Ureter (tissue), 1 donor: ENCODE measurements around the gene RNF34. TPM values are rescaled to one million over a fixed set of nuclear protein-coding genes. Genes with fewer than 3 reads are reported as not detected.

Source experiments
- DNase-seq: peaks from one replicate; pipeline ENCODE4 v3.0.0-alpha.2; 2020; ENCODE audit warnings: low spot score
- total RNA-seq: library from RNA; stranded (reverse); gene quantifications from one replicate; pipeline ENCODE4 v1.2.4, GENCODE V29; 2023
- donor health status: DM: yes; HTN: yes; CAD: no.

Gene RNF34
- total RNA-seq, 1 donor from 2014 or later: 63.9 TPM

- no peak for DNase-seq
Measured at GRCh38 chr12:121390856-121391255, 9.1 kb upstream of the RNF34 start.

GRCh38 chr12:121391619-121392324 is 8.1 kb upstream of the RNF34 start:
- no peak for DNase-seq

GRCh38 chr12:121392325-121392716 is 7.6 kb upstream of the RNF34 start:
- DNase-seq: no peak

GRCh38 chr12:121397521-121397920 is 2.4 kb upstream of the RNF34 start:
- DNase-seq: no peak

- no peak for DNase-seq
Measured at GRCh38 chr12:121398355-121398754, 1.6 kb upstream of the RNF34 start.

- DNase-seq: no peak
Measured at GRCh38 chr12:121400332-121401139, 618 bp downstream of the RNF34 start.

- no peak for DNase-seq
Measured at GRCh38 chr12:121403721-121404120, 3.8 kb downstream of the RNF34 start.

- DNase-seq: no peak
Measured at GRCh38 chr12:121404734-121405133, 4.8 kb downstream of the RNF34 start.

GRCh38 chr12:121405211-121405610 is 5.3 kb downstream of the RNF34 start:
- no peak for DNase-seq

GRCh38 chr12:121413917-121414316 is 14.0 kb downstream of the RNF34 start:
- DNase-seq: no peak

- DNase-seq: no peak
Measured at GRCh38 chr12:121417847-121418246, 17.9 kb downstream of the RNF34 start.

- DNase-seq: no peak
Measured at GRCh38 chr12:121420109-121420508, 20.2 kb downstream of the RNF34 start.

- no peak for DNase-seq
Measured at GRCh38 chr12:121423253-121423652, 23.3 kb downstream of the RNF34 start.

GRCh38 chr12:121423682-121424623 is 24.0 kb downstream of the RNF34 start:
- DNase-seq: no peak

- DNase-seq: no peak
Measured at GRCh38 chr12:121424624-121424975, 24.7 kb downstream of the RNF34 start.

GRCh38 chr12:121427556-121428050 is 27.7 kb downstream of the RNF34 start:
- no peak for DNase-seq

- no peak for DNase-seq
Measured at GRCh38 chr12:121428883-121429282, 29.0 kb downstream of the RNF34 start.

- no peak for DNase-seq
Measured at GRCh38 chr12:121430833-121431415, 31.0 kb downstream of the RNF34 start.

GRCh38 chr12:121432740-121433480 is 33.0 kb downstream of the RNF34 start:
- no peak for DNase-seq

- no peak for DNase-seq
Measured at GRCh38 chr12:121436706-121437105, 36.8 kb downstream of the RNF34 start.

- no peak for DNase-seq
Measured at GRCh38 chr12:121438905-121439304, 39.0 kb downstream of the RNF34 start.
